Heart right ventricle (tissue), 16 donors: ENCODE measurements around the gene E2F4. TPM values are rescaled to one million over a fixed set of nuclear protein-coding genes. Genes with fewer than 3 reads are reported as not detected.

Source experiments
- ATAC-seq, 8 donors: fragments of 200-7000 bp; cut with Tn5 transposase; one replicate each; pipeline ENCODE4 v1.9.1; 2020; ENCODE audit warnings: mild to moderate bottlenecking in 8 of 8, moderate library complexity in 8 of 8, moderate number of reproducible peaks in 1 of 8
- DNase-seq, 2 donors: peaks; one replicate each; pipeline ENCODE4 v3.0.0-alpha.2; 2020
- H3K27ac ChIP-seq, 10 donors: fragments of 200-600 bp; sonication (generic) in 2 of 10; one replicate each; pipeline versions ENCODE4 v1.5.0 to v1.8.0; 2020 to 2022; ENCODE audit warnings: mild to moderate bottlenecking in 3 of 10
- H3K27me3 ChIP-seq, 7 donors: fragments of 200-600 bp; one replicate each; pipeline ENCODE4 v1.8.0; 2021 to 2022; ENCODE audit warnings: mild to moderate bottlenecking in 2 of 7
- H3K36me3 ChIP-seq, 9 donors: fragments of 200-600 bp; sonication (generic) in 1 of 9; one replicate each; pipeline versions ENCODE4 v1.5.0 to v1.8.0; 2020 to 2022; ENCODE audit warnings: mild to moderate bottlenecking in 2 of 9
- H3K4me1 ChIP-seq, 9 donors: fragments of 200-600 bp; sonication (generic) in 1 of 9; one replicate each; pipeline versions ENCODE4 v1.5.0 to v1.8.0; 2020 to 2022; ENCODE audit warnings: mild to moderate bottlenecking in 4 of 9
- H3K4me3 ChIP-seq, 10 donors: fragments of 200-600 bp; sonication (generic) in 2 of 10; one replicate each; pipeline versions ENCODE4 v1.5.0 to v1.8.0; 2020 to 2022; ENCODE audit warnings: mild to moderate bottlenecking in 7 of 10, moderate library complexity in 2 of 10
- H3K9me3 ChIP-seq, 11 donors: fragments of 200-600 bp in 10 of 11; sonication (generic) in 2 of 11; one replicate each; pipeline versions ENCODE4 v1.5.0 to v1.8.0; 2013 to 2022; ENCODE audit warnings: mild to moderate bottlenecking in 2 of 11, control low read depth in 1 of 11, moderate library complexity in 1 of 11
- WGBS, 2 donors: extraction: QIAGEN DNeasy Blood & Tissue Kit; methylation state at CpG; one replicate each; pipeline ENCODE4 v1.1.7; 2013; ENCODE audit warnings: inconsistent platforms in 1 of 2; 5-methylcytosine and 5-hydroxymethylcytosine counted together
- intact Hi-C, 10 donors: fragments of 100-400 bp; cut with DNase I; formaldehyde crosslinking; loops; one replicate each; pipeline versions ENCODE4 v1.11.1 to v1.14.2; 2022
- polyA plus RNA-seq, 2 donors: library from polyadenylated mRNA; stranded (reverse); fragments of 200-250 nt; gene quantifications; one replicate each; pipeline ENCODE4 v1.2.3, GENCODE V29; 2013
- total RNA-seq, 10 donors: library from RNA; stranded (reverse); fragmentation: NEBNext Ultra II Directional in 3 of 10; extraction: Animal tissue kit (Norgen Biotek cat#: 25700) in 3 of 10; gene quantifications; one replicate each; pipeline versions ENCODE4 v1.2.1 to v1.2.4, GENCODE V29; 2021 to 2023
- TF ChIP-seq, protein P1 (sequence below), 9 donors: fragments of 200-600 bp; sonication (generic) in 2 of 9; IDR thresholded peaks; one replicate each; pipeline versions ENCODE4 v1.5.0 to v1.8.0; 2021 to 2022; ENCODE audit warnings: antibody characterized with exemption in 9 of 9, mild to moderate bottlenecking in 5 of 9, moderate library complexity in 1 of 9
- donor health status: Arrhythmogenic right ventricular cardiomyopathy.
- donor health status: ischemic (EF 13 %, LVEDD 7.1; RV severe dilation, severe dysfunction).
- donor health status: healthy with polysubstance abuse.
- donor health status: DM: no; HTN: yes; CAD: no.
- donor health status: DM: no; HTN: no; CAD: no.
- donor health status: ischemic (EF 25% LVEDD 6.9; RV normal size, moderate dysfunction).
- donor health status: ischemic (EF 25% LVEDD 5.7; RV mildly dilated, moderate dysfunction).
- donor health status: healthy.
- donor health status: DM: yes; HTN: yes; CAD: no.
- donor health status: Ischemic cardiomyopathy.
- donor health status: ischemic (EF 35%, LVEDD 5.7; RV mildly dilated, moderate dysfunction).
- donor health status: nonischemic (EF 11% LVEDD 7.7; RV severe dilation, severe dysfunction).
- donor health status: DM: yes; HTN: yes; CAD: no.
- donor health status: PGD.
- donor health status: ischemic (EF 29% LVEDD 5.4; RV normal size, mild dysfunction).
- donor health status: nonischemic (EF 23%, LVEDD 6.1; RV moderate dilation, normal function).

Gene E2F4
- total and polyA plus RNA-seq, 12 donors = 21.9 to 45.6 (median 29.8) TPM

DNA sequence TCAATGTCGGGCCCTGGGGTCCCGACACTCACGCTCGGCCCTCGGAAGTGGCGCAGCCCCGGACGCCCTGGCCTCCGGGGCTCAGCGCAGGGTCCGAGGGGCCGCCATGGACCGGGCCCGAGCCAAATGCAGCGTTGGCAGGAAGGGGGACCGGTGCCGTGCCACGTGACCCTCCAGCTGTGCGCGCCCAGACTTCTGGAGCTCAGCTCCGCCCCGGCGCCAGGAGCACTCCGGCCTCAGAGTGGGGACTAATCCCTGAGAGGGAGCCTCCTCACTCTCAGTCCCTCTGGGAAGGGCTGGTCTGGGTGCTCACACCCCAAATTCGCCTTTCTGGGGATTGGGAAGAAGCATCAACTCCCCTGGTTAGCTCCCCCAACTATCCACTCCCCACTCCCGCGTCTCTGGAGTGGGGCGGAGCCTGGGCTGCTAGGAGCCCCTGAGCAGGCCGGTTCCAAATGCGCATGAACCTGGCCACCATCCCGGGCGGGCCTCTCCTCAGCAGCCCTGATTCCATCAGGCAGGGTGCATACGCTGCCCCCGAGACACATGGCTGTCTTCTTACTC lies 41.0 kb upstream of the E2F4 start, which contains the start of gene B3GNT9:
Gene B3GNT9, minus strand, starts transcription at position 166 of the 564 bp plus-strand sequence. CDS start 513 bp downstream, outside the sequence.
- ATAC-seq = peak; percentile 62 to 90 (median 82)

DNA sequence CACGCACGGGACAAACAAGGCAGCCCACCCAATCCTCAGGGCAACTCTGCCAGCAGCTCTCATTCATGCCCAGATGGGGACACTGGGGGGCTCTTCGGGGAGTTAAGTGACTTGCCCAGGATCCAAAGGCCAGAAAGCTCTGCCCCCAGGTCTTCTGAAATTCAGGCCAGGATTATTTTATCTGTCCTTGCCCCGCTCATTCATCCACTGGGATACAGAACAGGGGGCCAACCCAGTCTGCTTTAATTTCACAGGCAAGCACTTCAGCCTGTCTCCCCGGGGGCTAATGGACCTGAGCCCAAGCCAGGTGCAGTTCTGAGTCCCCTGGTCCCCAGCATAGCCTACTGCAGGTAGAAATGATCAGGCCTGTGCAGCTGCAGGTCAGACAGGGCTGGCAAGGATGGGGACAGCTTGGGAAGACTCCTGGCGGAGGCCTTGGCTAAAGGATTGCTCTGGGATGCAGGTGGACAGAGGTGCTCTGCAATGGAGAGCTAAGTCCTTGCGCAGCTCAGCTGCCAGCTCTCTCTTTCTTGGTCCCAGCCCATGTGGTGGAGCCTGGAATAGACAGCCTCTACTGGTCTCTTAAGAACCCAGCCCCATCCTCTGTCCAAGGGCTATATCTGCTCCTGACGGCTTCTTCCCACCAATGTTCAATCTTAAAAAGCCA lies 40.4 kb upstream of the E2F4 start:
- Histone ChIP-seq H3K27me3 (peaks cover 0 to 30% (median 0%) of the 10 kb centered on the region in 7 donors), H3K36me3 (peaks cover 0 to 31% (median 13%) of the 10 kb centered on the region in 9 donors), H3K4me1 (peaks cover 4 to 34% (median 25%) of the 10 kb centered on the region in 9 donors), H3K4me3 (peak overlapping the region in 7 of 10 donors; percentile 60 to 84 (median 67)), H3K27ac (peak overlapping the region in 7 of 10 donors; percentile 76 to 90 (median 86)), H3K9me3 (no peaks in the 10 kb centered on the region)
- TF ChIP-seq, protein P1, sequence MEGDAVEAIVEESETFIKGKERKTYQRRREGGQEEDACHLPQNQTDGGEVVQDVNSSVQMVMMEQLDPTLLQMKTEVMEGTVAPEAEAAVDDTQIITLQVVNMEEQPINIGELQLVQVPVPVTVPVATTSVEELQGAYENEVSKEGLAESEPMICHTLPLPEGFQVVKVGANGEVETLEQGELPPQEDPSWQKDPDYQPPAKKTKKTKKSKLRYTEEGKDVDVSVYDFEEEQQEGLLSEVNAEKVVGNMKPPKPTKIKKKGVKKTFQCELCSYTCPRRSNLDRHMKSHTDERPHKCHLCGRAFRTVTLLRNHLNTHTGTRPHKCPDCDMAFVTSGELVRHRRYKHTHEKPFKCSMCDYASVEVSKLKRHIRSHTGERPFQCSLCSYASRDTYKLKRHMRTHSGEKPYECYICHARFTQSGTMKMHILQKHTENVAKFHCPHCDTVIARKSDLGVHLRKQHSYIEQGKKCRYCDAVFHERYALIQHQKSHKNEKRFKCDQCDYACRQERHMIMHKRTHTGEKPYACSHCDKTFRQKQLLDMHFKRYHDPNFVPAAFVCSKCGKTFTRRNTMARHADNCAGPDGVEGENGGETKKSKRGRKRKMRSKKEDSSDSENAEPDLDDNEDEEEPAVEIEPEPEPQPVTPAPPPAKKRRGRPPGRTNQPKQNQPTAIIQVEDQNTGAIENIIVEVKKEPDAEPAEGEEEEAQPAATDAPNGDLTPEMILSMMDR (IDR thresholded peaks at IDR 0.05) = no peak
- intact Hi-C loops = loop anchor here in 5 of 10 donors (2.0 to 10.0 kb wide), 5 partner anchors 33 to 174 kb away; no protein-coding TSS in a partner anchor
- DNase-seq = no peak
- 51 to 53% methylated on average over 8 of the region's 8 CpGs for WGBS, 2 donors
- no peak for ATAC-seq

More for the DNA sequence above, 41.0 kb upstream of the E2F4 start, which contains the start of gene B3GNT9:
- Histone ChIP-seq H3K27me3 (peaks cover 0 to 30% (median 0%) of the 10 kb centered on the region in 7 donors), H3K4me3 (peak within 1 kb of the TSS; percentile 49 to 87 (median 68)), H3K4me1 (peaks cover 4 to 34% (median 25%) of the 10 kb centered on the region in 9 donors), H3K36me3 (peaks cover 0 to 38% (median 15%) of the 10 kb centered on the region in 9 donors), H3K9me3 (no peaks in the 10 kb centered on the region), H3K27ac (peak within 1 kb of the TSS; percentile 64 to 90 (median 83))
- intact Hi-C loops = loop anchor here in 5 of 10 donors (2.0 to 10.0 kb wide), 5 partner anchors 34 to 174 kb away; no protein-coding TSS in a partner anchor
- DNase-seq = peak; percentile 76 to 80
- WGBS, 2 donors = 0 to 1% methylated on average over 34 of the region's 34 CpGs
- TF ChIP-seq, protein P1 (IDR thresholded peaks at IDR 0.05) = no peak

DNA sequence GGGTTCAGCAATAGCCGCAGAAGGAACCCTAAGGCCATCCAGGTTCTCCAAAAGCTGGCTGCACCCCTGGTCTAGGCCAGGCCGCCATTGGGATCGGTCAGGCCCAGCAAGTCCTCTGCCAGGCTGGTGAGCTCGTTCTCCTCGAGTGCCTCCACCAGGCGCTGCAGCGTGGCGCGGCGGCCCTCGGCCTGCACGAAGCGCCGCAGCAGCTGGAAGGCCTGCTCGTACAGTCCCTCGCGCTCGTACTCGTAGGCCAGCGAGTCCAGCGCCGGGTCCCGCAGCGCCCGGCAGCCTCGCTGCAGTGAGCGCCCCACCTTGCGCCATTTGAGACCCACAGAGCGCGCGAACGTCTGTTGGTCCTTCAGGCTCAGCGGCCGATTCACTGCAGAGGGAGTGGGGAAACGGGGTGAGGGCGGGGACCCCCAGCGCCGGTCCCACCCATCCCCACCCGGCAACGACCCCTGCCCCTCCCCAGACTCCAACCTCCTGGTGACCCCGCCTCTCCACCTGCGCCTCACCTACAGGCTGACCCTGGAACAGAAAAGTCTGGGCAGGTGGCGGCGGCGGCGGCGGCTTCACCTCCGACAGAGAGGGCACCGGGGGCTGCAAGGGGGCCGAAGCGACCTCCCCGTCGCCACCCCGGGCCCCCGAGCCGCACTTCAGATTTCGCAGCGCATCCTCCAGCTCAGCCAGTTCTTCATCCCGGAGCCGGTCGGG lies 37.2 kb upstream of the E2F4 start:
- Histone ChIP-seq H3K36me3 (peaks cover 0 to 7% (median 0%) of the 10 kb centered on the region in 9 donors), H3K4me1 (peaks cover 10 to 45% (median 35%) of the 10 kb centered on the region in 9 donors), H3K27ac (no peak overlapping the region), H3K4me3 (peak overlapping the region in 7 of 10 donors; percentile 14 to 35 (median 31)), H3K9me3 (no peaks in the 10 kb centered on the region), H3K27me3 (peaks cover 0 to 23% (median 0%) of the 10 kb centered on the region in 7 donors)
- intact Hi-C loops = loop anchor here (1.0 to 10.0 kb wide), 10 partner anchors 31 to 178 kb away; no protein-coding TSS in a partner anchor
- ATAC-seq = no peak
- TF ChIP-seq, protein P1 (IDR thresholded peaks at IDR 0.05) = no peak
- WGBS, 2 donors = 24 to 37% methylated on average over 61 of the region's 61 CpGs
- no peak for DNase-seq
